ENCODE data around the gene ZMYND10.

Gene ZMYND10

DNA sequence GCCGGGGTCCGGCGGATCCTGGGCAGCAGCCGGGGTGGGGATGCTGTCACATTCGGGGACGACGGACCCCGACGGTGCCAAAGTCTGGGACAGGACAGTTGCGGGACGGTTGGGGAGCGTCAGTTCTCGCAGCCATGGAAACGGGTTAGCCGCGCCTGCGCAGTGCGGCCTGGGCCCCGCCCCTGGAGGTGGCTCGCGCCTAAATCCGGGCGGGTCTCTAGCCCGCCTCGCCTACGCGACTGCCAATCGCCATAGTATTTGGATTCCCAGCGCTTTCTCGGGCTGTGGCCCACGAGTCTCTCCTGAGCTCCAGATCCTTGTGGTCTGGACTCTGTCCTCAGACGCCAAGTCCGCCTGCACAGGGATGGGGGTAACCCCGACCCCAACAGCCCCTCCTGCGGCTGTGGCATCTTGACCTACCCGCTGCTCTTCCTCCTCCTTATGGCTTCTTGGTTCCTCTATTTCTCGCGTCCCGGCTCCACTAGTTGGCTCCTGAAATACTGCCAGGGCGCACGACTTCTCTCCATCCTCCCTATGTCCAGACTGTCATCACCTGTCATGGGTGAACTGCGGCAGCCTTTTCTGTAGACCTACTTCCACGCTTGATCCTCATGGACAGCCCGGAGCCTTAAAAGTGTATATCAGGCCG is at the start of gene ZMYND10:
TSS of gene ZMYND10 (minus strand) at position 147 of the 649 bp plus-strand sequence. CDS start 153 bp downstream, outside the sequence.
- DNase-seq, result peak; percentile 82
- TF ChIP-seq, protein P1, sequence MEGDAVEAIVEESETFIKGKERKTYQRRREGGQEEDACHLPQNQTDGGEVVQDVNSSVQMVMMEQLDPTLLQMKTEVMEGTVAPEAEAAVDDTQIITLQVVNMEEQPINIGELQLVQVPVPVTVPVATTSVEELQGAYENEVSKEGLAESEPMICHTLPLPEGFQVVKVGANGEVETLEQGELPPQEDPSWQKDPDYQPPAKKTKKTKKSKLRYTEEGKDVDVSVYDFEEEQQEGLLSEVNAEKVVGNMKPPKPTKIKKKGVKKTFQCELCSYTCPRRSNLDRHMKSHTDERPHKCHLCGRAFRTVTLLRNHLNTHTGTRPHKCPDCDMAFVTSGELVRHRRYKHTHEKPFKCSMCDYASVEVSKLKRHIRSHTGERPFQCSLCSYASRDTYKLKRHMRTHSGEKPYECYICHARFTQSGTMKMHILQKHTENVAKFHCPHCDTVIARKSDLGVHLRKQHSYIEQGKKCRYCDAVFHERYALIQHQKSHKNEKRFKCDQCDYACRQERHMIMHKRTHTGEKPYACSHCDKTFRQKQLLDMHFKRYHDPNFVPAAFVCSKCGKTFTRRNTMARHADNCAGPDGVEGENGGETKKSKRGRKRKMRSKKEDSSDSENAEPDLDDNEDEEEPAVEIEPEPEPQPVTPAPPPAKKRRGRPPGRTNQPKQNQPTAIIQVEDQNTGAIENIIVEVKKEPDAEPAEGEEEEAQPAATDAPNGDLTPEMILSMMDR (IDR thresholded peaks at IDR 0.05), result no peak
- no peak within 1 kb of the TSS for H3K27ac Mint-ChIP-seq
- peaks cover 7% of the 10 kb centered on the region for H3K36me3 Mint-ChIP-seq (ENCODE audit: low read depth)
- H3K9me3 Mint-ChIP-seq, result peaks cover 4% of the 10 kb centered on the region
- H3K27me3 Mint-ChIP-seq (ENCODE audit: low read depth, poor library complexity), result peaks cover 62% of the 10 kb centered on the region
- peak within 1 kb of the TSS; percentile 82 for H3K4me3 Mint-ChIP-seq
- H3K4me1 Mint-ChIP-seq, result peaks cover 16% of the 10 kb centered on the region

DNA sequence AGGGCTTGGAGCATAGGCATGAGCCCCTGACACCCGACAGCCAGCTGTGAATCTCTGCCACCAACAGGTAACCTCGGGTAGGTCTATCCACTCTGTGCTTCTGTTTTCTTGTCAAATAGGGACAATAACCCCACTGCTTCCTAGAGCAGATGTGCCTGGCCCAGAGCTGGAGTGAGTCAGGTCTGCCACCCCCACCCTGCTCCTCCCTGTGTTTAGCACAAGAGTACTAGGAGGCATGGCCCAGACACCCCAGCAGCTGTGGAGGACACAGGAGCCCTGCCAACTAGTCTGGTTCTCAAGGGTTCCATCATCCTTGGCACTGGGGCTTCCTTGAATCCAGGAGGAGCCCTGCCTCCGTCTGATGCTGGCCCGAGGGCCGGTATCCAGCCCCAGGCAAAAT is 47.5 kb upstream of the ZMYND10 start:
- Mint-ChIP-seq H3K4me3 (no peak overlapping the region), H3K27ac (no peak overlapping the region), H3K27me3 (ENCODE audit: low read depth, poor library complexity) (peaks cover 18% of the 10 kb centered on the region), H3K36me3 (ENCODE audit: low read depth) (no peaks in the 10 kb centered on the region), H3K9me3 (no peaks in the 10 kb centered on the region), H3K4me1 (peaks cover 8% of the 10 kb centered on the region)
- TF ChIP-seq, protein P1 (IDR thresholded peaks at IDR 0.05), result no peak
- no peak for DNase-seq

DNA sequence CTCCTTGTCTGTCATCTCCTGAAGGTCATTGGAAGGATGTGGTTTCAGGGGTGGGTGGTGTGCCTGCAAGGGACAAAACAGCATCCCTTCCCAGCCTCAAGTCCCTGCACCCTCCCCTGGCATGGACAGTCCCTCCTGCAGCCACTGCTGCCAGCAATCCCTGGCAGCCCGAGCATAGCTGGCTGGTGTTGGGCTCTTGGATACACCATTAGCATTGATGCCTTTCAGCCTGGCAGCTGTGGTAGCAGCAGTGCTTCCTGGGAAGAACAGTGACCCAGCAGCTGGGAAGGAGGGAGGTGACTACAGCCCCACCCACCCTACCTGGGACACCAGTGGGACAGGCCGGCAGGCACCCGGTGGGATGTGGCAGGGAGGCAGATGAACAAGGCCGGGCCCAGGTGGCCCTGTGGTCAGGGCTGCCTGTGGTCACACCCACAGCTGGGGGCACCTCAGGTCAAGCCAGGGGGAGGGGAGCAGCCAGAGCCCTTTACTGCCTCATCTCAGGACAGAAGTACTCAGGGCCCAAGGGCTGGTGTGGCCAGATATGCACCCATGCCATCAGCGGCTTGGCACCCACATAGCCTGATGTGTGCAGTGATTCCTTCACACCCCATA is 46.7 kb upstream of the ZMYND10 start:
- Mint-ChIP-seq H3K4me1 (peaks cover 12% of the 10 kb centered on the region), H3K4me3 (no peak overlapping the region), H3K27me3 (ENCODE audit: low read depth, poor library complexity) (peaks cover 15% of the 10 kb centered on the region), H3K27ac (no peak overlapping the region), H3K9me3 (no peaks in the 10 kb centered on the region), H3K36me3 (ENCODE audit: low read depth) (no peaks in the 10 kb centered on the region)
- DNase-seq, result no peak
- TF ChIP-seq, protein P1 (IDR thresholded peaks at IDR 0.05), result no peak

DNA sequence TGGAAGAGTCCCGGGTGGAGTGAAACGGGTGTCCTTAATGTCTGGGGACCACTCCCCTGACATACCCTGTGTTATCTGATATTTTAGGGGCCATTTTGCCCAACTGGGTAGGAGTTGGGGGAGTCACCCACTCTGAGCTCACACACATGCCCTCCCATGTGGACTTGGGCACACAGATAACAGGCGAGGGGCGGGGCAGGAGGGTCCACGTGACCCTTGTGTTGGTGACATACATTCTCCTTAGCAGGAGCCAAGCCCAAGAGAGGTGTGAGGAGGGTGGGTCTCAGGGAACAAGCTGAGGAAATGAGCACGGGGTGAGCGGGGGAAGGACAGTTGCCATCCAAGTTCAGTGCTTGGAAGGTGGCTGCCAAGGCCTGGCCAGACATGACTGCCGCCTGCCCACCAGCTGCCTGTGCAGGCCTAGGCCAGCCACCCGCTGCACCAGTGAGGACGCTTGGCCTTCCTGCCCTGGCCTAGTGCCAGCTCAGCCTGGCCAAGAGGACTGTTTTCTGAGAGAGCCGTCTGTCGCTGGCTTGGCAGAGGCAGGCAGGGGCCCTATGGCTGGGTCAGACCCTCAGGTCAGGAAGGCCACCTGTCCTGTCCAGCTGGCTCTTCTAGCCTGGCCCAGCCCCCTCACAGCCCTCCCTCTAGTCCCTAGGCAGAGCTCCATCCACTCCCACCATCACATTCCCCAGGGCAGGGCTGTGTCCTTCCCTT is 45.1 kb upstream of the ZMYND10 start:
- no peak overlapping the region for H3K4me3 Mint-ChIP-seq
- H3K36me3 Mint-ChIP-seq (ENCODE audit: low read depth), result no peaks in the 10 kb centered on the region
- DNase-seq, result no peak
- TF ChIP-seq, protein P1 (IDR thresholded peaks at IDR 0.05), result no peak
- peaks cover 12% of the 10 kb centered on the region for H3K4me1 Mint-ChIP-seq
- H3K27ac Mint-ChIP-seq, result no peak overlapping the region
- no peaks in the 10 kb centered on the region for H3K9me3 Mint-ChIP-seq
- peaks cover 8% of the 10 kb centered on the region for H3K27me3 Mint-ChIP-seq (ENCODE audit: low read depth, poor library complexity)

DNA sequence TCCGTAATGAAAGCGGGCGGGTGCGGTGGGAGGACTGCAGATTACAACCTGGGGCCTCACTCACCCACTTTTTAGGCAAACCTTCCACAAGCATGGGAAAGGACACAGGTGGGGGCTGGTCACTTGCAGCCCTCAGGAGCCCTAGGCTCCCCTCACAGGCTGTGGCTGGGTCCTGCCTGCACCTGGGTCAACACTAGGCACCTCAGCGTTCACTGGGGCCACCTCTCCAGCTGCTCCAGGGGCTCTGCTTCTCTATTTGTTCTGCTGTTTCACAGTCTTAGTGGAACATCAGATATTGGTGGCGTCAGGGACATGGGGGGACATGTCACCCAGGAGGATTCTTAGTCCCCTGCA is 43.9 kb upstream of the ZMYND10 start:
- Mint-ChIP-seq H3K27ac (no peak overlapping the region), H3K9me3 (no peaks in the 10 kb centered on the region), H3K4me1 (peaks cover 12% of the 10 kb centered on the region), H3K4me3 (no peak overlapping the region), H3K27me3 (ENCODE audit: low read depth, poor library complexity) (peaks cover 6% of the 10 kb centered on the region), H3K36me3 (ENCODE audit: low read depth) (no peaks in the 10 kb centered on the region)
- DNase-seq, result no peak
- TF ChIP-seq, protein P1 (IDR thresholded peaks at IDR 0.05), result no peak

Measured in nephron progenitor cell (in vitro differentiated cells).